ENCODE measurements around the gene MAST3.

MAST3 gene

GRCh38 chr19:18194554-18195238 is 97.1 kb downstream of the MAST3 start:
- TF ChIP-seq, protein P1, sequence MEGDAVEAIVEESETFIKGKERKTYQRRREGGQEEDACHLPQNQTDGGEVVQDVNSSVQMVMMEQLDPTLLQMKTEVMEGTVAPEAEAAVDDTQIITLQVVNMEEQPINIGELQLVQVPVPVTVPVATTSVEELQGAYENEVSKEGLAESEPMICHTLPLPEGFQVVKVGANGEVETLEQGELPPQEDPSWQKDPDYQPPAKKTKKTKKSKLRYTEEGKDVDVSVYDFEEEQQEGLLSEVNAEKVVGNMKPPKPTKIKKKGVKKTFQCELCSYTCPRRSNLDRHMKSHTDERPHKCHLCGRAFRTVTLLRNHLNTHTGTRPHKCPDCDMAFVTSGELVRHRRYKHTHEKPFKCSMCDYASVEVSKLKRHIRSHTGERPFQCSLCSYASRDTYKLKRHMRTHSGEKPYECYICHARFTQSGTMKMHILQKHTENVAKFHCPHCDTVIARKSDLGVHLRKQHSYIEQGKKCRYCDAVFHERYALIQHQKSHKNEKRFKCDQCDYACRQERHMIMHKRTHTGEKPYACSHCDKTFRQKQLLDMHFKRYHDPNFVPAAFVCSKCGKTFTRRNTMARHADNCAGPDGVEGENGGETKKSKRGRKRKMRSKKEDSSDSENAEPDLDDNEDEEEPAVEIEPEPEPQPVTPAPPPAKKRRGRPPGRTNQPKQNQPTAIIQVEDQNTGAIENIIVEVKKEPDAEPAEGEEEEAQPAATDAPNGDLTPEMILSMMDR (IDR thresholded peaks at IDR 0.05; ENCODE audit: borderline replicate concordance, control extremely low read depth, extremely low read depth, insufficient read depth, missing control alignments): no peak
- DNase-seq (ENCODE audit: low spot score): no peak
- in situ Hi-C loops (cut with MboI; ENCODE audit: low sequenced_read_pairs, unreplicated experiment): no loop called here

DNA sequence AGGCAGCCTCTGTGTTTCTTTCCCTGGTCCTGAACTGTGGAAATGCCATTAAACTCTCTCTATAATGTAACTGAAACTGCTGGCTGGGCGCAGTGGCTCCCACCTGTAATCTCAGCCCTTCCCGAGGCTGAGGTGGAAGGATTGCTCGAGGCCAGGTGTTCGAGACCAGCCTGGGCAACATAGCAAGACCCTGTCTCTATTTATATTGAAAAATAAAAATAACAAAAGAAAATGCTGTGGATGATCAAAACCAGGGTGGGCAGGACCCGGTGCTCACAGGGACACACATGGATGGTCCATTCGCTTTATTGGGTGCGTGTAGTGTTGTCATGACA is 98.9 kb downstream of the MAST3 start:
- in situ Hi-C loops (cut with MboI; ENCODE audit: low sequenced_read_pairs, unreplicated experiment): no loop called here
- TF ChIP-seq, protein P1 (IDR thresholded peaks at IDR 0.05; ENCODE audit: borderline replicate concordance, control extremely low read depth, extremely low read depth, insufficient read depth, missing control alignments): no peak
- no peak for DNase-seq (ENCODE audit: low spot score)

DNA sequence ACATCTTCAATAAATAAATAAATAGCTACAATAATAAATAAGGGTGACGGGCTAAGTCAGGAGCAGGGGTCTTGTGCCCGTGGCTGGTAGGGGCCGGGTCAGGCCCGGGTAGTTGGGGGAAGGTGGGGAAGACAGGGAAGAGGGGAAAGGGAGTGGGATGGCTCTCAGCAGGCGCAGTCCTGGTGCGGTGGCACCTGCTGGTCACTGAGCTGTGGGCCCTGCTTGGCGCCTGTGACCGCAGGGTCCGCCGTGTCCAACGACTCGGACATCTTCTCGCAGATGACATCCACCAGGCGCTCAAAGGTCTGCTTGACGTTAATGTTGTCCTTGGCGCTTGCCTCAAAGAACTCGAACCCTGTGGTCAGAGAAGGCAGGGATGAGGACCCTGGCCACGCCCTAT is 99.7 kb downstream of the MAST3 start:
- in situ Hi-C loops (cut with MboI; ENCODE audit: low sequenced_read_pairs, unreplicated experiment): no loop called here
- no peak for DNase-seq (ENCODE audit: low spot score)
- TF ChIP-seq, protein P1 (IDR thresholded peaks at IDR 0.05; ENCODE audit: borderline replicate concordance, control extremely low read depth, extremely low read depth, insufficient read depth, missing control alignments): no peak

GRCh38 chr19:18197941-18198340 is 100.4 kb downstream of the MAST3 start:
- TF ChIP-seq, protein P1 (IDR thresholded peaks at IDR 0.05; ENCODE audit: borderline replicate concordance, control extremely low read depth, extremely low read depth, insufficient read depth, missing control alignments): no peak
- in situ Hi-C loops (cut with MboI; ENCODE audit: low sequenced_read_pairs, unreplicated experiment): no loop called here

DNA sequence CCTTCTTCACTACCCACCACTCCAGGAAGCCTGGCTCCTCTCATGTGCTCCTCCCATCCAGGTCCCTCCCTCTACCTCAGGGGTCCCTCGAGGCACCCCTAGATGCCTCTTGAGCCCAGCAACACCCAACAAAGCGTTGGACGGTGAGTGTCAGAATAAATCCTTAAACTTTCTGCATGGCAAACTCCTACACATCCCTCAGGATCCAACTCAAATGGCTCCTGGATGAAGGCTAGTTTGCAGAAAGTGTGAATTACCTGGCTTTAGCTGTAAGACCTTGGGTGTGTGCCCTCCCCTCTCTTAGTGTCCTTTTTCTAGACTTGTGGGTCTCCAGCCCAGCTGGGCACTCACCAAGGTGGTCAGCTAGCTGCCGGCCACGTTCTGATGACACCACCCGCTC is 100.8 kb downstream of the MAST3 start:
- TF ChIP-seq, protein P1 (IDR thresholded peaks at IDR 0.05; ENCODE audit: borderline replicate concordance, control extremely low read depth, extremely low read depth, insufficient read depth, missing control alignments): no peak
- in situ Hi-C loops (cut with MboI; ENCODE audit: low sequenced_read_pairs, unreplicated experiment): no loop called here
- no peak for DNase-seq (ENCODE audit: low spot score)

More at GRCh38 chr19:18197941-18198340, 100.4 kb downstream of the MAST3 start:
- DNase-seq (ENCODE audit: low spot score): no peak
